NCI-H1092 (cell line): ENCODE results near the gene ATP5F1B.

Experiments
- DNase-seq: peaks from one replicate; lab custom pipeline; 2025; lab: John Stamatoyannopoulos, UW

The ATP5F1B gene

GRCh38 chr12:56616244-56616643 lies 29.5 kb downstream of the ATP5F1B start:
- DNase-seq, result no peak

DNA sequence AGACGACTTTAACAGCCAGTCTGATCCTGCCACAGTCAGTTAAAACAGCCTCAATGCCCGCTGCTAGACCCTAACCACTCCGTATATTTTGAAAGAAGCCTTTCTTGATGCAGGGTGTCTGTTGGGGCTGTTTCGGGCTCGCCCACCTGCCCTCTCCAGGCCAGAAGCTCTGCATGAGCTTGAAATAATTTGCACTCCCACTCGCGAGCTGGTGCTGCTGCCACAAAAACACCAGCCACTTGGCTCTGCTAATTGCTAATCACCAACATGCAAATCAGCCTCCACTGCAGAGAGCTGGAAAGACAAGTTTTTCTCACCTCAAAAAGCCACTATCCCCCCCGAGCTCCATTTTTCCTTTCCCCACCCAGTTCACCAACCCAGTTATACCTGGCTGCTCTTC lies 31.2 kb downstream of the ATP5F1B start:
- DNase-seq, result no peak

- no peak for DNase-seq
Measured at GRCh38 chr12:56604355-56604754, 41.4 kb downstream of the ATP5F1B start.

DNA sequence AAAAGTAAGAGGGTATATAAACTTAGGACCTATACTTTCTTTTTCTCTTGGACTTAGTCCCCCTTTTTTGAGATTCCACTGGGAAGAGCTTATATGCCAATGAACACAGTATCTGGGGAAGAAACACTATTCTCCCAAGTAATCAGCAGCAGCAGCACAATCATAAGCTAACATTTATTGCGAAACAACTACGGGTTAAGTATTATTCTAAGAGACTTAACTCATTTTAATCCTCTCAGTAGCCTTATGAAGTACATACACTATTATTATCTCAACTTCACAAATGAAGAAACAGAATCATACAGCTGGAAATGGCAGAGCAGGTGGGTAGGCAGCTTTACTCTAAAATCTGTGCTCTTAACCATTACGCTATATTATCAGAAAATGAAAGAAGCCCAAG lies 43.5 kb downstream of the ATP5F1B start:
- no peak for DNase-seq

DNA sequence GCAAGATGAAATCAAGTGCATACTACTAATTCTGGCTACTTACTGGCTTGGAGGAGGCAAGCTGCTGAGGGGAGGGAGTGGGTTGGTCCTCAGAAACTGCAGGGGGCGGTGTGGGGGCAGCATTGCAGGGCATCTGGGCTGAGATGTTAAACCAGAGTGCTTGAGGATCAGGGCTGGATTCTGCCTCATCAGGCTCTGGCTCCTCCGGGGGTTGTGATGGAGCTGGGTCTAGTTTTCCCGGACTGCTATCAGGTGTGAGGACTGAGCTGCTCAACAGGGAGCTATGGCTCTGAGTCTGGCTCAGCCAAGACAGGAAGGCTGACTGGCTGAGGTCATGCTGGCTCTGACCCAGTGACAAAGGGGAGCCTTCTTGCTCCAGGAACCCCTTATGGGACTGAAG lies 44.3 kb downstream of the ATP5F1B start:
- DNase-seq, result no peak

DNA sequence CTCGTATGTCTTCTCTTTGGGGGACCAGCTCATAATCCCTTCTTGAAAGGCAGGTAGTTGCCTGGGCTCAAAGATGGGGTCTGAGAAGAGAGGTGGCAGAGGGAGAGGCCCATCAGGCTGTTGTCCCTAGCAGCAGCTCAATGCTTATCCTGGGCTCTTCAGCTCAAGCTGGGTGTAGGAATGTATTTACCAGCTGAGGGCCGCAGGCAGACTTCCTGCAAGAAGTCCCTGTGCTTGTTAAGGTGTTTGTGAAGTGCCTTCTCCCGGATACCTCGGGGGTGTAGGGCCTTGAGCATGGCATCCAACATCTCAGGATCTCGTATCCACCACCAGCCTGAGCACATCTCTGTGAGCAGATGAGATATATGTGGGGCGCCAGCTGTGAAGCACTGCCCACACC lies 45.0 kb downstream of the ATP5F1B start:
- DNase-seq, result no peak

DNA sequence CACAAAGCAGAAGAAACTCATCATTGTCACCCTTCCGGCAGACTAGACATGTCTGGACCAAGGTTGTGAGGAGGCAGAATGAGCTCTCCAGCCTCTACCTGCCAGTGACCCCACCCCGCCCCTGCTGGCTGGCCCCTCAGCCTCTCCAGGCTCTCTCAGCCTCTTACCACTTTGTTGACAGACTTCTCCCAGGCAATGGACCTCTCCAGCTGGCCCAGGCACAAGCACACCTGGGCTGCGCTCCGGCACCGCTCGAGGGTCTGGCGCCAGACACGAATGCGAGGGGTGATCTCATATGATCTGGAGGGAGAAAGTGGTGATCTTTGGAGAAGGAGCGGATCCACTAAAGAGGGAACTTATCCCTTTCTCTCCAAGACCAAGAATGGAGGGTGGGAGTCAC lies 46.0 kb downstream of the ATP5F1B start:
- no peak for DNase-seq

- DNase-seq, result no peak
Measured at GRCh38 chr12:56599041-56599440, 46.7 kb downstream of the ATP5F1B start.

- DNase-seq, result no peak
Measured at GRCh38 chr12:56596815-56597214, 49.0 kb downstream of the ATP5F1B start.

- no peak for DNase-seq
Measured at GRCh38 chr12:56593909-56594621, 51.7 kb downstream of the ATP5F1B start.

- DNase-seq, result no peak
Measured at GRCh38 chr12:56591961-56592360, 53.8 kb downstream of the ATP5F1B start.

- DNase-seq, result peak; percentile 9
Measured at GRCh38 chr12:56591126-56591525, 54.7 kb downstream of the ATP5F1B start.

- DNase-seq, result no peak
Measured at GRCh38 chr12:56590237-56590830, 55.5 kb downstream of the ATP5F1B start.

- DNase-seq, result no peak
Measured at GRCh38 chr12:56589783-56590182, 56.0 kb downstream of the ATP5F1B start.
